ENCODE measurements around the gene TENM3.

Gene TENM3

DNA sequence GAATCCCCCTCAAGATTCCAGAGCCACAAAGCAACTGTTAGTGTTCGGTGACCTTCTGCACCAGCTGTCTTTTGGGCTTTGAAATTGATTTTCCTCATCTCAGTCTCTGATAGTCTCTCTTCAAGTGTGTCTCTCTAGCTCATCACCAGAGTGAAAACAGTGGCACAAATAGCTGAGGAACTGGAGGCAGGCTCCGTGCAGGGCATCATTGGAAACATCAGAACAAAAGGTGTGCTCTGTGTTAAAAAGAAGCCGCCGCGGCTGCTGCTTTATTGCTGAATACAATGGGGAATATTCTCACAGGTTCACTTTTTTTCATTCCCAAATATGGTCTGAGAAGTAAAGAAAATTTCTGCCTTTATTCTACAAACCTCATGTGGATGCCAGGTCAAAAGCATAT lies 376.5 kb downstream of the TENM3 start:
- DNase-seq (ENCODE audit: low read depth, low spot score) = no peak

GRCh38 chr4:182620111-182620980 lies 377.1 kb downstream of the TENM3 start:
- DNase-seq (ENCODE audit: low read depth, low spot score) = no peak

- DNase-seq (ENCODE audit: low read depth, low spot score) = no peak
Observed at GRCh38 chr4:182624281-182624680, 381.1 kb downstream of the TENM3 start.

DNA sequence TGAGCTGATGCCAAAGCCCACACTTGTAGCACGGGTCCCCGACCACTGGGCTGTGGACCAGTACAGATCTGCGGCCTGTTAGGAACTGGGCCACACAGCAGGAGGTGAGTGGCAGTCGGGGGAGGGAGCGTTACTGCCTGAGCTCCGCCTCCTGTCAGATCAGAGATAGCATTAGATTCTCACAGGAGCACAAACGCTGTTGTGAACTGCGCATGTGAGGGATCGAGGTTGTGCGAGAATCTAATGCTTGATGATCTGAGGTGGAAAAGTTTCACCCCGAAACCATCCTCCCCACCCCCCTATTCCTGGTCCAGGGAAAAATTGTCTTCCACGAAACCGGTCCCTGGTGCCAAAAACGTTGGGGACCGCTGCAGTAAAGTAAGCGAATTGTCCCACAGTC lies 382.0 kb downstream of the TENM3 start:
- DNase-seq (ENCODE audit: low read depth, low spot score) = no peak

DNA sequence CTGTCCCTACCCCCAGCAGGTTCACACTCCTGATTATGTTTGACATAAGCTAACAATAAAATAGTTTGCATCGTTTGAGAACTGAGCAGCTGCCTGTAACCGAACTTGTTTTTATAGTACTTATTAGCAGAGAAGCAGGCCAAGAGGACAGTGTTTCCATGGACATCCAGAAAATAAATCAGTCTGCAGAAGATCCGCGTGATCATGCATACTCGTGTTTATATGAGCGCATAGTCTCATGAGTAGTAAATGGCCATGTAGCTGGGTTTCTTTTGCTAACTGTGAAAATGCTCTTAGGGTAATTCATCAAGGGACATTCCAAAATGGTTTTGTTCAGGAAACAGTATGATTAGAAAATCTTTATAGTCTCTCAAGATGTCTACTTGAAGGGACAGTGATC lies 384.8 kb downstream of the TENM3 start:
- no peak for DNase-seq (ENCODE audit: low read depth, low spot score)

DNA sequence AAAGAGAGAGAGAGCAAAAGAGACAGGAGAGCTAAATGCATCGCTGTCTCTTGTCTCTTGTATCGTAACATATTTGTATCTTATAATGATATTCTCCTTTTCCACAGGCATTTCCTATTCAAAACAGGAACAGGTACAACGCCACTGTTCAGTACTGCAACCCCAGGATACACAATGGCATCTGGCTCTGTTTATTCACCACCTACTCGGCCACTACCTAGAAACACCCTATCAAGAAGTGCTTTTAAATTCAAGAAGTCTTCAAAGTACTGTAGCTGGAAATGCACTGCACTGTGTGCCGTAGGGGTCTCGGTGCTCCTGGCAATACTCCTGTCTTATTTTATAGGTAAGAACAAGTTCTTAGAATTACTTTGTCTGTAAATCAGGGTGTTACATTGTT lies 385.3 kb downstream of the TENM3 start:
- no peak for DNase-seq (ENCODE audit: low read depth, low spot score)

- DNase-seq (ENCODE audit: low read depth, low spot score) = no peak
Observed at GRCh38 chr4:182629096-182629495, 385.9 kb downstream of the TENM3 start.

- DNase-seq (ENCODE audit: low read depth, low spot score) = no peak
Observed at GRCh38 chr4:182640491-182640890, 397.3 kb downstream of the TENM3 start.

DNA sequence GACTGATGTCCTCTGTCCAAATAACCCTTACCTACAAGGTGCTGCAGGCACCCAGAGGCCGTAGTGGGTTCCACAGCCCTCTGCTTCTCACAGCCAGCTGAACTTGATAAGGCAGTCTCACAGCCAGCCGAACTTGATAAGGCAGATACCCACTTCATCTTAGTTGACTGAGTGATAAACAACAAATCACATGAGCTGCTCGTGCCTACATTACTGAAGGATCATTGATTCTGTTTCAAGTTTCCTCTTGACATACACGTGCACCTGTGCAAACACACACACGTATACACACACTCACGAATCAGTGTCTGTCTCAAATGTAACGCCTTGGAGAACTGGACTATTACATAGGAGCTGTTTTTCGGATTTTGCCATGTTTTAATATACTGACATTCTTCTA lies 397.7 kb downstream of the TENM3 start:
- no peak for DNase-seq (ENCODE audit: low read depth, low spot score)

GRCh38 chr4:182642831-182643230 lies 399.6 kb downstream of the TENM3 start:
- DNase-seq (ENCODE audit: low read depth, low spot score) = no peak

DNA sequence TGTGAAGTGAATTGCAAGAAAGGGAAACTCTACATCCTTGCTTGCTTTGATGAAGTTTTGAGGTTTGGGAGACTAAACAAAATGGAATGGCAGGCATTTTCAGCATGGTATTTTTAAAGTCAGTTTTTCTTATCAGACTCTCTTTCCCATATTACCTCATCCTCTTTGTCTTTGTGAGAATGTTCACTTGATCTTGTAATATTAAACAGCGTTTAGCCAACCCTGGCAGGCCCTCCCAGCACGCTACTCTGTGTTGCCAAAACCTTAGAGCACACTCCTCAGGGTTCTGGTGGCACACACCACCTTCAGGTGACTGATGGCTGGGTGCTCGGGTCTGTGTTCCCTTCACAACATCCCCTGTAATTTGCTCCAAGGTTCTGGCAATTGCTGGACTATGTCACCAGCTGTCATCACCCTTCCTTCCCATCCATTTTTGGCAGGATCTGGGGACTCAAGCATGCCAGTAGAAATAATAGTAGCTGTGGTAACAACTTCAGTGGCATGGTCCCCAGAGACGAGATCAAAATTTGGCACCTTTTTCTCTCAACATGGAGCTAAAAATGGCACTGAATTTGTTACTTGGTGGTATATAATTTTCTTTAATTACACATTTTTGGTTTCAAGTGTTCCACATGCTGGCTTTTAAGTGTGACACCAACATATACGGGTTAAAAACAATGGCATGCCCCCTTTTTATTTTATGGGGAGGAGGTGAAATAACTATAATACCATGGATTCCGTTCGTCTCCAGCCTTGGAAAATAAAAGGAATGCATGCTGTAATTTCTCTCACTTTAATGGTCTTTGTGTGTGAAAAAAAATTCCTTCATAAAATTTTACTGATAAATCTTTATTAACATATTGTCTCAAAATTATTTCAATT lies 400.8 kb downstream of the TENM3 start:
- DNase-seq (ENCODE audit: low read depth, low spot score) = no peak

DNA sequence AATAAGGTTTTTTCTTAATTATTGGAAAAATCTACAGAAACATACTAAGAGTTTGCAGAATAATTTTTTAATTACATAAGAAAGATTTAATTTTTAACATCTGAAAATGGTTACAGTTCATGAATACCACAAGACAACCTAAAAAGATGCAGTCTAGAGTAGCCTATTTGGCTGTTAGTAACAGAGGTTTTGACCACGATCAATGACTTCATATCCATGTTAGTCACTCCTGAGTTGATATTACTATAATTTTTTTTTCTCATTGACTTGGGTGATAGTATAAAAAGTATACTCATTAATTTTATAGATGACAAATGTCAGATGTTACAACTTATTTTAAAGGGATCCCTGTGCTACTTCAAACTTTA lies 401.5 kb downstream of the TENM3 start:
- DNase-seq (ENCODE audit: low read depth, low spot score) = no peak

GRCh38 chr4:182645511-182645910 lies 402.3 kb downstream of the TENM3 start:
- no peak for DNase-seq (ENCODE audit: low read depth, low spot score)

- no peak for DNase-seq (ENCODE audit: low read depth, low spot score)
Observed at GRCh38 chr4:182647646-182648300, 404.6 kb downstream of the TENM3 start.

- no peak for DNase-seq (ENCODE audit: low read depth, low spot score)
Observed at GRCh38 chr4:182648766-182649165, 405.6 kb downstream of the TENM3 start.

DNA sequence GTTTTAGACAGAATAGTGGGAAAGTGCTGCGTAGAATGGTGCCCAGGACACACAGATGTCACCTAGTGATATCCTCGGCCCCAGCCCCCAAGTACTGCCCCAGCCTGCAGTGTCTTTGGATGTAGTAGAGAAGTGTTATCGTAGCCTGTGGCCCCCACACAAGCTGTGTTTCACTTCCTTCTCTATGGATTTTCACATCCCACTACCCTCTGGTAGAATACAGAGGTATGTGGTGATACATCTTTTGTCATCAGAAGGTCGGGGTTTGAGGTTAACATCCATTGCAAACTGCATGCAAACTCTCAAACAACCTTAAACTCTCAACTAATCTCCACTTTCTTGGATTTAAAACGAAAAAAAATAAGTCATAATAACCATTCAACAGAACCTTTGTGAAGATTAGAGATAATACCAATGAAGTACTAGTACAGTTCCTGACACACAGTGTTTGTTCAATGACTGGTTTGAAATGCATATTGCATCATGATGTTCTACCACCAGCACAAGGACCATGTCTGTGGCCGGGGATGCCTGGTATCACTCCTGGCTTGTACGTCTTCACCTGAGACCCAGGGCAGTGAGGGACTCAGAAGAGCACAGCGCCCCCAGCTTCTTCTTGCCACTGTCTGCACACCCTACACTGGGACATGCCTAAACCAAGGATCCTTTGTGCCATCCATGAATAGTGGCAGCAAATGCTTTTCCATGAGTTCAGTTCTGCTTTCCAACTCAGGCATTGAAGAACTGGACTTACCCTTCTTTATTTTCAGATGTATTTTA lies 406.7 kb downstream of the TENM3 start:
- DNase-seq (ENCODE audit: low read depth, low spot score) = no peak

DNA sequence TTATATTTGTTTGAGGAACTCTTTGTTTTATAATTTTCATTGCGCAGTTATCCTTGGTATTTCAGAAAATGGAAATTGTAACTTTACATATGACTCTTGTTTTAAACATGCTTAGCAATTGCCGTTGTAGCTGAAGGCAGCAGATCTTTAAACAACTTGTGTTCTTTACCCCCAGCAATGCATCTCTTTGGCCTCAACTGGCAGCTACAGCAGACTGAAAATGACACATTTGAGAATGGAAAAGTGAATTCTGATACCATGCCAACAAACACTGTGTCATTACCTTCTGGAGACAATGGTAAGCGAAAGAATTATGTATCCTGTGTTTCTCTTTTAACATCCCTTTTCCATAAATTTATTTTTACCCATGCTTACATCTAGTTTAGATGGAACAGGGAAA lies 410.4 kb downstream of the TENM3 start:
- DNase-seq (ENCODE audit: low read depth, low spot score) = no peak

- DNase-seq (ENCODE audit: low read depth, low spot score) = no peak
Observed at GRCh38 chr4:182655340-182655739, 412.1 kb downstream of the TENM3 start.

GRCh38 chr4:182662551-182662950 lies 419.3 kb downstream of the TENM3 start:
- DNase-seq (ENCODE audit: low read depth, low spot score) = no peak

DNA sequence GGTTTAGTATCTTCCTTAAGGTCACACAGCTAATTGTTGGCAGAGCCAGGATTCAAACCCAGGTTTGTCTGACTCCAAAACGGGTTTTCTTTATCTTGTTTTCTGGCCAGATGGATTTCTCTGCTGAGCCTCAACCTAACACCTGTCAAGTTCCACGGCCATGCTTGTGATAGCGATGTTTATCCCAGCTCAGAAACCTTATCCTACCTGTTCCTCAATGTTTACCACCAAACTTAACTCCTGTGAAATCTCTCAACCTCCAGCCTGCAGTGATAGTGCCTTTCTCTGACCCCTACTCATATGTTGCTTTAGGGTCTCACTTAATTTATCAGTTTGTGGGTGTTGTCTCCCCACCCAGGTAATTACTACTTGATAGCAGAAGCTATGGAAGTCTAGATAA lies 428.0 kb downstream of the TENM3 start:
- DNase-seq (ENCODE audit: low read depth, low spot score) = no peak

DNA sequence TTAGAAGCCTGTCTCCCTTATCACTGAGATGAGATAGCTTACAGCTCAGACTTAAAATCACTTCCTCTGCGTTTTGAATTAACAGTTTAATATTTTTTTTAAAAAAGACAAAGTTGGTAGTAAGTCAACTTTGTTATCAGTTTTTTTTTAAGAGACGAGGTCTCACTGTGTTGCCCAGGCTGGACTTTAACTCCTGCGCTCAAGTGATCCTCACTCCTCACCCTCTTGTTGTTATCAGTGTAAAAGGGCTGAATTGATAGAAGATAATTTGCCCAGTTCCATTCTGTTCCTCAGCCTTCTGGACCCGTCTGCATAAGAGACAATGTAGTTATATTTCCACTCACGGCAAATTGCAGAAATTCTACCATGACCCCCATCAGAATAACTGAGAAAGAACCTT lies 428.5 kb downstream of the TENM3 start:
- no peak for DNase-seq (ENCODE audit: low read depth, low spot score)

DNA sequence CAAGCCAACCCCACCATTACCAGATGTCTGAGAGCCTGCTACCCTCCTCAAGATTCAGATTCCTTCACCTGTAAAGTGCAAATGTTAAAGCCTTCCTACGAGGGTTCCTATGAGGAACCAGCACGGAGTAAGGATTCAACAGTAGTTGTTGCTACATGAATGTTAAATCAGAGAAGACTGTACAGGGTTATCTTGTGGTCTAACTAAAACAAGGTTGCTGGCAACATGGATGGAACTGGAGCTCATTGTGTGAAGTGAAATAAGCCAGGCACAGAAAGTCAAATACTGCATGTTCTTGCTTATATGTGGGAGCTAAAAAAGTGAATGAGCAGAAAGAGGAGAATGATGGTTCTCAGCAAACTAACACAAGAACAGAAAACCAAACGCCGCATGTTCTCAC lies 435.4 kb downstream of the TENM3 start:
- DNase-seq (ENCODE audit: low read depth, low spot score) = no peak
